PFSK-1 (cell line): ENCODE results near the gene MITF.

ENCODE experiments used
- FOXP2 ChIP-seq: optimal IDR thresholded peaks from 2 replicates; pipeline ENCODE3; 2011; ENCODE audit warnings: borderline replicate concordance, control low read depth, inconsistent platforms; ENCODE audit not compliant: insufficient read depth; ENCODE audit errors: extremely low read length, extremely low read depth
- POLR2AphosphoS5 ChIP-seq: IDR thresholded peaks from 2 replicates; pipeline ENCODE4 v1.6.1; 2012; ENCODE audit warnings: low read depth, mild to moderate bottlenecking, control low read depth, low read length, moderate library complexity
- REST ChIP-seq, 2 experiments: IDR thresholded peaks; 2 replicates each; pipeline versions ENCODE4 v1.6.1 to v1.8.0; 2011 to 2012; ENCODE audit warnings: low read depth in 2 of 2, low read length in 2 of 2, control low read depth in 1 of 2, inconsistent platforms in 1 of 2, mild to moderate bottlenecking in 1 of 2, moderate library complexity in 1 of 2; ENCODE audit not compliant: insufficient read depth in 1 of 2
- SIN3A ChIP-seq: IDR thresholded peaks from 2 replicates; pipeline ENCODE4 v1.6.1; 2012; ENCODE audit warnings: mild to moderate bottlenecking, low read length, moderate library complexity, borderline replicate concordance; ENCODE audit not compliant: insufficient read depth
- TAF1 ChIP-seq: IDR thresholded peaks from 2 replicates; pipeline ENCODE4 v1.6.1; 2012; ENCODE audit warnings: low read length, control low read depth, borderline replicate concordance; ENCODE audit not compliant: insufficient read depth

GRCh38 chr3:69936266-69936665 lies 197.0 kb downstream of the MITF start:
- TF ChIP-seq REST (IDR thresholded peaks at IDR 0.05; ENCODE audit: insufficient read depth in 1 of 2, low read depth in 2 of 2, low read length in 2 of 2), result no peak
- no peak for TF ChIP-seq SIN3A
- no peak for TF ChIP-seq POLR2AphosphoS5
- no peak for TF ChIP-seq TAF1
- no peak for TF ChIP-seq FOXP2
